GM19468 (cell line): ENCODE results near the gene SCAMP5.

ENCODE experiments used
- ATAC-seq: cut with Tn5 transposase; IDR thresholded peaks from one replicate; pipeline ENCODE4 v1.9.1; 2021; ENCODE audit warnings: mild to moderate bottlenecking, moderate library complexity, moderate number of reproducible peaks; ENCODE audit not compliant: unreplicated experiment; ENCODE audit errors: extremely low read depth

Gene SCAMP5

GRCh38 chr15:74995182-74995778, at the start of gene SCAMP5:
SCAMP5 (plus strand) TSS chr15:74995563; CDS start chr15:75011840, 16,277 bp downstream.
- ATAC-seq: no peak

- no peak for ATAC-seq
These were observed 45.1 kb upstream of the SCAMP5 start for GRCh38 chr15:74950078-74950908.

- no peak for ATAC-seq
These were observed 44.4 kb upstream of the SCAMP5 start for GRCh38 chr15:74951006-74951405.

- no peak for ATAC-seq
These were observed 40.8 kb upstream of the SCAMP5 start for GRCh38 chr15:74954515-74954914.

GRCh38 chr15:74955017-74955416, 40.3 kb upstream of the SCAMP5 start:
- no peak for ATAC-seq

GRCh38 chr15:74955796-74956647, 39.3 kb upstream of the SCAMP5 start:
- ATAC-seq: peak; percentile 16

- ATAC-seq: peak; percentile 26
These were observed 38.5 kb upstream of the SCAMP5 start, which contains the start of gene RPP25 for GRCh38 chr15:74956648-74957475. RPP25 (minus strand) TSS chr15:74956772; CDS start chr15:74956583, 189 bp downstream.

GRCh38 chr15:74957476-74958035, 37.8 kb upstream of the SCAMP5 start:
- ATAC-seq: no peak

- no peak for ATAC-seq
These were observed 36.9 kb upstream of the SCAMP5 start for GRCh38 chr15:74958320-74958907.

- ATAC-seq: no peak
These were observed 36.3 kb upstream of the SCAMP5 start for GRCh38 chr15:74958908-74959585.

- ATAC-seq: no peak
These were observed 35.8 kb upstream of the SCAMP5 start for GRCh38 chr15:74959586-74959939.

- ATAC-seq: no peak
These were observed 35.1 kb upstream of the SCAMP5 start for GRCh38 chr15:74960286-74960685.

GRCh38 chr15:74960995-74961588, 34.3 kb upstream of the SCAMP5 start:
- no peak for ATAC-seq

- ATAC-seq: no peak
These were observed 33.7 kb upstream of the SCAMP5 start for GRCh38 chr15:74961616-74962015.

- no peak for ATAC-seq
These were observed 33.1 kb upstream of the SCAMP5 start for GRCh38 chr15:74962219-74962618.

- no peak for ATAC-seq
These were observed 32.7 kb upstream of the SCAMP5 start for GRCh38 chr15:74962671-74963070.

- no peak for ATAC-seq
These were observed 32.1 kb upstream of the SCAMP5 start for GRCh38 chr15:74963213-74963612.

GRCh38 chr15:74964794-74965193, 30.6 kb upstream of the SCAMP5 start:
- no peak for ATAC-seq
